NT2/D1 (cell line): ENCODE results near the gene INPP5B.

Source experiments
- SUZ12 ChIP-seq: IDR thresholded peaks from 2 replicates; pipeline ENCODE4 v1.6.1; 2011; ENCODE audit not compliant: insufficient read length, insufficient read depth; ENCODE audit errors: extremely low read depth
- YY1 ChIP-seq: IDR thresholded peaks from 2 replicates; pipeline ENCODE4 v1.6.1; 2011; ENCODE audit not compliant: insufficient read length, insufficient read depth
- ZNF274 ChIP-seq: IDR thresholded peaks from 2 replicates; pipeline ENCODE4 v1.6.1; 2011; ENCODE audit warnings: mild to moderate bottlenecking, low read depth, low read length

DNA sequence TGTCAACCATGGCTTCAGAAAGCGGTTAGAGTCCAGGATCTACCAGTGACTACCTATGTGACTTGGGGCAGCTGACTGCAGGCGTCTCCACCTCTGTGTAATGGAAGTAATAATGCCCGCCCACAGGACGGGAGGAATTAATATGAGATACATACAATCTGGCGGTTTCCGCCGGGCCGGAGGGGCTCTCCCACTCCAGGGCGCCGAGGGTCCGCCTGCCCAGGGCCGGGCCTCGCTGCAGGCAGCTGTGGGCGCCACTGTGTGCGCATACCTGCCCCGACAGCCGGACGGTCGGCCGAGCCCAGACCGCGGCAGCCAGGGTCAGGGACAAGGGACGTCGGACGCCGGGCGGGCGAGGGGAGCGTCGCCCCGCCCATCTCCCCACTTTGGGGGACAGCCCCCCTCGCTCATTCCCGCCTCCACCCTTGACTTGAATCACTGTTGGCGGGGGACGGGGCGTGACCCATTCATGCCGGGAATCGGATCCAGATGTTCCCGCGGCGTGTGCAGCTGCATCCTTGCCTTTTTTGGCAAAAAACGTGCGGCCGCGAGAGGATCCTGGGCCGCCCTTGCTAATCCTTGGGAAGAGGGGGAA, 49.0 kb upstream of the INPP5B start:
- TF ChIP-seq YY1, result no peak
- no peak for TF ChIP-seq ZNF274
- TF ChIP-seq SUZ12, result no peak
